Uterus (tissue), 2 donors: ENCODE measurements around the gene DENND6A.

Source experiments
- CTCF ChIP-seq, 4 experiments: fragments of 200-600 bp in 2 of 4; fragments of 450-650 bp in 2 of 4; sonication (generic) in 2 of 4; IDR thresholded peaks; one replicate each; pipeline ENCODE4 v1.5.1; 2016 to 2019; ENCODE audit warnings: antibody characterized with exemption in 4 of 4, mild to moderate bottlenecking in 2 of 4, moderate library complexity in 1 of 4
- POLR2A ChIP-seq, 2 donors: fragments of 450-650 bp; IDR thresholded peaks; one replicate each; pipeline ENCODE4 v1.6.1; 2016; ENCODE audit warnings: antibody characterized with exemption in 2 of 2, mild to moderate bottlenecking in 1 of 2, moderate library complexity in 1 of 2

- TF ChIP-seq CTCF (IDR thresholded peaks at IDR 0.05) (no peak), POLR2A (IDR thresholded peaks at IDR 0.05) (no peak)
These were observed 17.3 kb downstream of the DENND6A start for GRCh38 chr3:57675530-57675929.
